ENCODE results near the gene AKAP6. TPM values are rescaled to one million over a fixed set of nuclear protein-coding genes. Genes with fewer than 3 reads are reported as not detected.

The AKAP6 gene
- total RNA-seq, 1 donor from 2014 or later = 4.7 TPM

DNA sequence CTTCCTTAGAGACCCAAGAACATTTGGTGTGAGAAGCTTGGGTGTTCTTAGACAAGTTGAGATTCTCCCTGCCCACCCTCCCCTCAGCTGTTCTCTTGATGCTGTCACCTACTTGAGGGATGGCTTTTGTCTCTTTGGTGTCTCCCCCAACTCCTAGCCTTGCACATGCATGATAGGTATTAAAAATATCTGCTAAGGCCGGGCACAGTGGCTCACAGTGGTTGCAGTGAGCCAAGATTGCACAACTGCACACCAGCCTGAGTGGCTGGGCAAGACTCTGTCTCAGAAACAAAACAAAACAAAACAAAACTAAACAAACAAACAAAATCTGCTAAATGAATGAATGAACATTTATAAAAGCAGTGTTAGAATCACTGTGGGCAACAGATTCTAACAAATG is 261.1 kb downstream of the AKAP6 start:
- Mint-ChIP-seq H3K27me3 (peaks cover 6% of the 10 kb centered on the region), H3K4me3 (no peak overlapping the region), H3K27ac (no peak overlapping the region), H3K4me1 (ENCODE audit: unreplicated experiment) (peaks cover 17% of the 10 kb centered on the region), H3K9me3 (no peaks in the 10 kb centered on the region), H3K36me3 (no peaks in the 10 kb centered on the region)
- TF ChIP-seq, protein P1, sequence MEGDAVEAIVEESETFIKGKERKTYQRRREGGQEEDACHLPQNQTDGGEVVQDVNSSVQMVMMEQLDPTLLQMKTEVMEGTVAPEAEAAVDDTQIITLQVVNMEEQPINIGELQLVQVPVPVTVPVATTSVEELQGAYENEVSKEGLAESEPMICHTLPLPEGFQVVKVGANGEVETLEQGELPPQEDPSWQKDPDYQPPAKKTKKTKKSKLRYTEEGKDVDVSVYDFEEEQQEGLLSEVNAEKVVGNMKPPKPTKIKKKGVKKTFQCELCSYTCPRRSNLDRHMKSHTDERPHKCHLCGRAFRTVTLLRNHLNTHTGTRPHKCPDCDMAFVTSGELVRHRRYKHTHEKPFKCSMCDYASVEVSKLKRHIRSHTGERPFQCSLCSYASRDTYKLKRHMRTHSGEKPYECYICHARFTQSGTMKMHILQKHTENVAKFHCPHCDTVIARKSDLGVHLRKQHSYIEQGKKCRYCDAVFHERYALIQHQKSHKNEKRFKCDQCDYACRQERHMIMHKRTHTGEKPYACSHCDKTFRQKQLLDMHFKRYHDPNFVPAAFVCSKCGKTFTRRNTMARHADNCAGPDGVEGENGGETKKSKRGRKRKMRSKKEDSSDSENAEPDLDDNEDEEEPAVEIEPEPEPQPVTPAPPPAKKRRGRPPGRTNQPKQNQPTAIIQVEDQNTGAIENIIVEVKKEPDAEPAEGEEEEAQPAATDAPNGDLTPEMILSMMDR (conservative IDR thresholded peaks at IDR 0.05) = no peak
- DNase-seq (ENCODE audit: extremely low spot score, unreplicated experiment) = no peak

DNA sequence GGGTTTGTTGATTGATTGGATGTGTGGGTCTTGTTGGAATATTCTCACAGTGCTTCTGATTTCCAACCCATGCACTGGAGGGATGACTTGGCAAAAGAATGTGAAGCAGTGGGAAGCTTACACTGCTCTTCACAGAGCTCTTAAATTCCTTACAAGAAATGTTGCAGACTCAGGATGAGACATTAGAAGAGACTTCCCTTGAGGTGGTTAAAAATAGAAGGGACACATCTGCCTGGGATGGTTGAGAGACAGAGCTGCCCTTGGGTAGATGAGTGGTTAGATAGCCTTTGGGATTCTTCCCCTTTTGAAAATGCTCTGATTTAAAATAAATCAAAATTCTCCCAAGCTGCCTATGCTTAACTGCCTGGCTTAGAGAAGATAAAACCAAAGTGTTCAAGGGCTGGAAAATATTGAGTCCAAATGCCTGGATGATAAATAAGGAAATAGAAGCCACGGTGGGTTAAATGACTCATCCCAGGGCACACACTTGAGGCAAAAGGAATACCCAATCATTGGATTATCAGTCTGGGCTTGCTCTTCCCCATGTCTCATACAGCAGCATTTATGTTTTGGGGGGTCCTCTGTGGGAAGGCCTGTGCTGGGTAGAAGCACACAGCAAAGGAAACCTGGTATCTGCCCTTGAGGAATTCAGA is 264.3 kb downstream of the AKAP6 start:
- no peaks in the 10 kb centered on the region for H3K36me3 Mint-ChIP-seq
- TF ChIP-seq, protein P1 (conservative IDR thresholded peaks at IDR 0.05) = no peak
- no peak overlapping the region for H3K4me3 Mint-ChIP-seq
- no peak overlapping the region for H3K27ac Mint-ChIP-seq
- no peak for DNase-seq (ENCODE audit: extremely low spot score, unreplicated experiment)
- H3K27me3 Mint-ChIP-seq = peaks cover 3% of the 10 kb centered on the region
- H3K9me3 Mint-ChIP-seq = no peaks in the 10 kb centered on the region
- peaks cover 21% of the 10 kb centered on the region for H3K4me1 Mint-ChIP-seq (ENCODE audit: unreplicated experiment)

DNA sequence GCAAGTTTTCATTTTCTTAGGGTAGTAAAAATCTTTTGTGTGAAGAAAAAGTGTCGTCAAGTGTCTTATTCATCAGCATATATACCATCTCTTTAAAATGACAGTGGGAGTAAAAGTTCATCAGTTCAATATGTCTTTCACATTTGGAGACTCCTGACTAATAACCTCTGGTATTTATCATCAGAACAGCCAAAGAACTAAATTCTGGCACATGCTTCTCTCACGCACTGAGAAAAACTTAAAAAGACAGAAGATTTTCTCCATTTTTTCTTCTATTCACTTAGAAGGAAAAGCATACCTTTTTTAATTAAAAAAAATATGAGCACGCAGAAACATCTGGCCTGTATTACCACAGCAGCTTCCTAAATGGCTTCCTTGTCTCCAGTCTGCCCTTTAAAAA is 265.7 kb downstream of the AKAP6 start:
- Mint-ChIP-seq H3K4me3 (no peak overlapping the region), H3K27ac (peak overlapping the region; percentile 85), H3K36me3 (no peaks in the 10 kb centered on the region), H3K4me1 (ENCODE audit: unreplicated experiment) (peaks cover 14% of the 10 kb centered on the region), H3K27me3 (peaks cover 3% of the 10 kb centered on the region), H3K9me3 (no peaks in the 10 kb centered on the region)
- TF ChIP-seq, protein P1 (conservative IDR thresholded peaks at IDR 0.05) = no peak
- DNase-seq (ENCODE audit: extremely low spot score, unreplicated experiment) = no peak

DNA sequence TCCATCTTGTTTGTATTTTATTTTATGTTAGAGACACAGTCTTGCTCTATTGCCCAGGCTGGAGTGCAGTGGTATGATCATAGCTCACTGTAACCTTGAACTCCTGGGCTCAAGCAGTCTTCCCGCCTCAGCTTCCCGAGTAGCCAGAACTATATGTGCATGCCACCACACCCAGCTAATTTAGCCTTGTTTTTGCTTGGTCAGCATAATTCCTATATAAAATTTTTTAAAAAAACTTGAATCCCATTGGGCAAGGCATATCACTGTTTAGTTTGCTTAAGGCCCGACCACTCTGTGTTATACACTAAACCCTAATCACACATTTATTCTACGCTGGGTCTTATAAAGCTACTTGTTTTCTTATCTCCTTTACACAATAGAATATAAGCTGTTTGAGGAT is 266.4 kb downstream of the AKAP6 start:
- no peak for DNase-seq (ENCODE audit: extremely low spot score, unreplicated experiment)
- Mint-ChIP-seq H3K27me3 (peaks cover 3% of the 10 kb centered on the region), H3K27ac (no peak overlapping the region), H3K9me3 (no peaks in the 10 kb centered on the region), H3K36me3 (no peaks in the 10 kb centered on the region), H3K4me1 (ENCODE audit: unreplicated experiment) (peaks cover 14% of the 10 kb centered on the region), H3K4me3 (no peak overlapping the region)
- TF ChIP-seq, protein P1 (conservative IDR thresholded peaks at IDR 0.05) = no peak

DNA sequence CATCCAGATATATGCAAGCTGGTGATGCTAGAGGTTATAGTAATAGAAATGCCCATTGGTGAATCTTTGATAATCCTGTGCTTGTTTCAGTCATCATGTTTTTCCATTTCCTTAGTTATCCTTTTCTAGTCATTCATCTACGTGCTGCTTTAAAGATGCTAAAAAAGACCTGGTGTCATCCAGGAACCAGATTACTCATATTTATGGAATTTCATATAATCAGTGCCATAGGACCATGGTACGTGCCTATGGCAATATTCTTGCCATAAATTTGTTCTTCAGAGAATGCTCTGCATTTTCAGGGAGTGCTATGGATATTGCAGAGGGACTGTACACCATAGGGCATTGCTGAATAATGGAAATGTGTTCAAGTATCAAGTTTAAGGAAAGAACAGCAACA is 267.3 kb downstream of the AKAP6 start:
- Mint-ChIP-seq H3K9me3 (no peaks in the 10 kb centered on the region), H3K4me1 (ENCODE audit: unreplicated experiment) (peaks cover 15% of the 10 kb centered on the region)

More for the DNA sequence above, 267.3 kb downstream of the AKAP6 start:
- DNase-seq (ENCODE audit: extremely low spot score, unreplicated experiment) = no peak
- H3K27me3 Mint-ChIP-seq = peaks cover 3% of the 10 kb centered on the region
- TF ChIP-seq, protein P1 (conservative IDR thresholded peaks at IDR 0.05) = no peak
- no peaks in the 10 kb centered on the region for H3K36me3 Mint-ChIP-seq
- no peak overlapping the region for H3K4me3 Mint-ChIP-seq
- H3K27ac Mint-ChIP-seq = no peak overlapping the region
